ENCODE measurements around the gene GDAP2. TPM values are rescaled to one million over a fixed set of nuclear protein-coding genes. Genes with fewer than 3 reads are reported as not detected.

GDAP2 gene
- total RNA-seq, 1 donor from 2014 or later: 25.4 TPM

DNA sequence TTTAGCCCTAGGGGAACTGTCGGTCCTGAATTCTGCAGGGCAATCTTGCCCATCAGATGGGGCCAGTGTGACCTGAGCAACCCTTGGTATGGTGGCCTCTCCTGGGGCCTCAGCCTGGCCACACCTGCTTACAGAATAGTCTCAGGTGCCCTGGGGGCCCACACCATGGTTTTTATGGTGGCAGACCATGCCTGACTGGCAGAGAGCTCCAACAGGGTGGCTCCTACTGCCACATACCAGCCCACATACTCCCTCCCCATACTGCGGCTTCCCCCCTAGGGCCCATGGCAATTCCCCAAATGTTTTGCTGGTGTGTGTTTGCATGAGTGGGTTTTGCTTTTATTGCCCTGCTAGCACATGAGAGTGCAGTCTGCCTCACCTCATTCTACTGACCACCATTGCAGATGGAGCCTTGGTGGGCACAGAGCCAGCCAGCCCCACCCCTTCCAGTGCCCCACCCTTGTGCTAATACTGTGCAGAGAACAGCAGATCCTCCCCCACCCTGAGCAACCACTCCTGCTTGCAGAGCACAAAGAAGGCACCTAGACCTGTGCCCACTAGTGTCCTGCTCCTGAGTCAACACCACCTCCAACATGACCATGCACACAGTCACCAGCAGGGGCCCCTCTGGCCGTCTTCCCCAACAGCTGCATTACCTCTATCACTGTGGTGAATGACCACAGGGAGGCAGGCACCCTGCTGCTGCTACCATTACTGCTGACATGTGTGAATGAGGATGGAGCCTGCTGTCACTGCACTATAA is 86.8 kb downstream of the GDAP2 start:
- DNase-seq (ENCODE audit: low read depth, low spot score): no peak
- peaks cover 26% of the 10 kb centered on the region for H3K36me3 Mint-ChIP-seq (ENCODE audit: low read depth)

DNA sequence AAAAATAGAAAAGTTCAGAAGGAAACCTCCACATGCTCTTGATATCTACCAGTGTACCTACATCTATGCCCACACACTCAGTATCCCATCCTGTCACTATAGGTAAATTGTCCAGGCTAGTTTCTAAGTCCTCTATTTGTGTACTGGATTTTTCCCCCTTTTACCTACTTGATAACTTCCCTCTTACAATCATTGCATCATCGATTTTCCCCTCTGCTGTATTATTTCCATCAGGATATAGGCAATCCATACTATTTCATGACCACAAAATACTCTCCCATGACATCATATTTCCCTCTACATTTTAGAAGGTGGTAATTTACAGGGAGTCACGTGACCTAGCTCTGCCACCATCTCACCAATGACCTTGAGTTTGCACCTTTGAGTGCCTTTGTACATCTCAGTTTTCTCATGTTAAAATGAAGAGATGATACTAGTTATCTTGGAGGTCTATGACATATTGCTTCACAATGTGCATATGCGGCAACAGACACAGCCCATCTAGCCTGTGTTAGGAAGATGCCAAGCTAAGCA is 88.2 kb downstream of the GDAP2 start:
- Mint-ChIP-seq H3K36me3 (ENCODE audit: low read depth) (peaks cover 26% of the 10 kb centered on the region), H3K4me3 (no peak overlapping the region), H3K27ac (ENCODE audit: unreplicated experiment) (no peak overlapping the region), H3K27me3 (ENCODE audit: low read depth) (no peaks in the 10 kb centered on the region), H3K4me1 (no peaks in the 10 kb centered on the region), H3K9me3 (peaks cover 10% of the 10 kb centered on the region)
- TF ChIP-seq, protein P1, sequence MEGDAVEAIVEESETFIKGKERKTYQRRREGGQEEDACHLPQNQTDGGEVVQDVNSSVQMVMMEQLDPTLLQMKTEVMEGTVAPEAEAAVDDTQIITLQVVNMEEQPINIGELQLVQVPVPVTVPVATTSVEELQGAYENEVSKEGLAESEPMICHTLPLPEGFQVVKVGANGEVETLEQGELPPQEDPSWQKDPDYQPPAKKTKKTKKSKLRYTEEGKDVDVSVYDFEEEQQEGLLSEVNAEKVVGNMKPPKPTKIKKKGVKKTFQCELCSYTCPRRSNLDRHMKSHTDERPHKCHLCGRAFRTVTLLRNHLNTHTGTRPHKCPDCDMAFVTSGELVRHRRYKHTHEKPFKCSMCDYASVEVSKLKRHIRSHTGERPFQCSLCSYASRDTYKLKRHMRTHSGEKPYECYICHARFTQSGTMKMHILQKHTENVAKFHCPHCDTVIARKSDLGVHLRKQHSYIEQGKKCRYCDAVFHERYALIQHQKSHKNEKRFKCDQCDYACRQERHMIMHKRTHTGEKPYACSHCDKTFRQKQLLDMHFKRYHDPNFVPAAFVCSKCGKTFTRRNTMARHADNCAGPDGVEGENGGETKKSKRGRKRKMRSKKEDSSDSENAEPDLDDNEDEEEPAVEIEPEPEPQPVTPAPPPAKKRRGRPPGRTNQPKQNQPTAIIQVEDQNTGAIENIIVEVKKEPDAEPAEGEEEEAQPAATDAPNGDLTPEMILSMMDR (conservative IDR thresholded peaks at IDR 0.05): no peak
- DNase-seq (ENCODE audit: low read depth, low spot score): no peak

More for the DNA sequence above, 86.8 kb downstream of the GDAP2 start:
- Mint-ChIP-seq H3K4me3 (no peak overlapping the region), H3K4me1 (peaks cover 9% of the 10 kb centered on the region), H3K27ac (ENCODE audit: unreplicated experiment) (no peak overlapping the region), H3K9me3 (peaks cover 10% of the 10 kb centered on the region), H3K27me3 (ENCODE audit: low read depth) (no peaks in the 10 kb centered on the region)
- TF ChIP-seq, protein P1 (conservative IDR thresholded peaks at IDR 0.05): no peak

DNA sequence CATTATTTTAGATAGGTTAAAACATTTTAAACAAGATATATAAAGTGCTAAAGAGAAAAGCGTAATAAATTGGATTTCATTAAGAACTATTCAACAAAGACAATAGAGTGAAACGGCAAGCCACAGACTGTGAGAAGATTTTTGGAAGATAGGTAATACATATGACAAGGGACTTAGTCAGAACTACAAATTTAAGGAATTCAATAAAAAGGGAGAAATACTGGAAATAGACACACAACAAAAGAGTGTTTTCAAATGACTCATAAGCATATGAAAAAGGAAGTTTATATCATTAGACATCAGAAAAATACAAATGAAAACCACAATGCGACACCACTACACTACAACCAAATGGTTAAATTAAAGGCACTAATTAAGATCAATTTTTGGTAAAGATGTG is 90.5 kb downstream of the GDAP2 start:
- DNase-seq (ENCODE audit: low read depth, low spot score): no peak
- TF ChIP-seq, protein P1 (conservative IDR thresholded peaks at IDR 0.05): no peak
- Mint-ChIP-seq H3K27ac (ENCODE audit: unreplicated experiment) (no peak overlapping the region), H3K4me1 (no peaks in the 10 kb centered on the region), H3K4me3 (no peak overlapping the region), H3K36me3 (ENCODE audit: low read depth) (peaks cover 14% of the 10 kb centered on the region), H3K9me3 (peaks cover 3% of the 10 kb centered on the region), H3K27me3 (ENCODE audit: low read depth) (no peaks in the 10 kb centered on the region)

DNA sequence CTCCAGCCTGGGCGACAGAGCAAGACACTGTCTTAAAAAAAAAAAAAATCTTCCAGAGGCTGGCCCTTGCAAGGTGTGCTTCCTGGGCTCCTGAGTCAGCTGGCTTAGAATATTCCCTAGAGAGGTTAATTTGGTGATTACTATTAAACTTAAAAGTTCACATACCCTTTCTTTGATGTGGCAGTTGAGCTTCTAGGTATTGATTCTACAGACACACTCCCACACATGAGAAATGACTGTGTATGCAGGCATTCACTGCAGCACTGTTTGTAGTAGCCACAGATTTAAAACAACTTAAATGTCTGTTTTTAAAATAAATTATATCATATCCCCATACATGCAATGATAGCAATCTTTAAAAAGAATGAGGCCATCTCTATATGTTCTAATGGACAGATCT is 93.4 kb downstream of the GDAP2 start:
- DNase-seq (ENCODE audit: low read depth, low spot score): no peak
- H3K4me1 Mint-ChIP-seq: no peaks in the 10 kb centered on the region
- H3K27me3 Mint-ChIP-seq (ENCODE audit: low read depth): no peaks in the 10 kb centered on the region
- H3K9me3 Mint-ChIP-seq: no peaks in the 10 kb centered on the region
- H3K27ac Mint-ChIP-seq (ENCODE audit: unreplicated experiment): no peak overlapping the region
- no peak overlapping the region for H3K4me3 Mint-ChIP-seq
- peaks cover 5% of the 10 kb centered on the region for H3K36me3 Mint-ChIP-seq (ENCODE audit: low read depth)
- TF ChIP-seq, protein P1 (conservative IDR thresholded peaks at IDR 0.05): no peak

DNA sequence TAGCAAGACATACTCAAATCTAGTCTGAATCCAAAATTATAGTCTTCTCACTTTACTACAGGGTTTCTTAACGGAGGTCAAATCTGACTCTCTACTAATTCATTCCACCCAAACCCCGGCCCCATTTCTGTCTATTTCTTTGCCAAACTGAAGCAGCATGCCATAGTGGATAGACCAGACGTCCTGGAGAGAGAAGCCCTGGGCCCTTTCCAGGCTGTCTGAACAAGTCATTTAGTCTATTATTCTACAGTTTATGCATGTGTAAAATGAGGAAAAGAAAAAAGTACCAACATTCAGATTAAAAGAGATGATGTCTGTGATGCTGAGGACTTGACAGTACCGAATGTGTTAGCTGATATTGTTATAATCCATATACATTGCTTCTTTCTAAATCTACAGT is 95.0 kb downstream of the GDAP2 start:
- no peak for DNase-seq (ENCODE audit: low read depth, low spot score)
- H3K4me3 Mint-ChIP-seq: no peak overlapping the region
- peaks cover 6% of the 10 kb centered on the region for H3K9me3 Mint-ChIP-seq
- H3K36me3 Mint-ChIP-seq (ENCODE audit: low read depth): peaks cover 5% of the 10 kb centered on the region
- no peaks in the 10 kb centered on the region for H3K27me3 Mint-ChIP-seq (ENCODE audit: low read depth)
- H3K27ac Mint-ChIP-seq (ENCODE audit: unreplicated experiment): no peak overlapping the region
- H3K4me1 Mint-ChIP-seq: no peaks in the 10 kb centered on the region
- TF ChIP-seq, protein P1 (conservative IDR thresholded peaks at IDR 0.05): no peak

Data from neural crest cell (in vitro differentiated cells).